Esophagus squamous epithelium (tissue), 5 donors: Measurements from ENCODE around the gene PILRA. TPM values are rescaled to one million over a fixed set of nuclear protein-coding genes. Genes with fewer than 3 reads are reported as not detected.
A peak's percentile ranks its signal among the peaks of the same experiment; 100 is the strongest.

Experiments
- DNase-seq: peaks from one replicate; lab custom pipeline; 2025; lab: John Stamatoyannopoulos, UW
- H3K27ac ChIP-seq, 4 donors: fragments of 200-600 bp; sonication (generic); one replicate each; pipeline ENCODE4 v1.5.1; 2016 to 2019; ENCODE audit warnings: mild to moderate bottlenecking in 1 of 4
- H3K27me3 ChIP-seq, 4 donors: fragments of 200-600 bp; sonication (generic); 1 replicate in 3 of 4; 2 replicates in 1 of 4; pipeline versions ENCODE4 v1.5.1 to v1.6.0; 2017 to 2021; ENCODE audit warnings: antibody characterized with exemption in 1 of 4
- H3K36me3 ChIP-seq, 3 donors: fragments of 200-600 bp; sonication (generic); one replicate each; pipeline ENCODE4 v1.5.1; 2016 to 2019
- H3K4me1 ChIP-seq, 3 donors: fragments of 200-600 bp; sonication (generic); one replicate each; pipeline ENCODE4 v1.5.1; 2017 to 2019
- H3K4me3 ChIP-seq, 4 donors: fragments of 200-600 bp; sonication (generic); 1 replicate in 3 of 4; 2 replicates in 1 of 4; pipeline ENCODE4 v1.5.1; 2016 to 2019; ENCODE audit warnings: mild to moderate bottlenecking in 2 of 4, moderate library complexity in 1 of 4
- H3K9me3 ChIP-seq, 3 donors: fragments of 200-600 bp; sonication (generic); one replicate each; pipeline ENCODE4 v1.5.1; 2016 to 2019
- CTCF ChIP-seq, 6 experiments: fragments of 450-650 bp in 4 of 6; fragments of 200-600 bp in 2 of 6; sonication (generic) in 2 of 6; IDR thresholded peaks; one replicate each; pipeline ENCODE4 v1.5.1; 2016 to 2019; ENCODE audit warnings: antibody characterized with exemption in 6 of 6, mild to moderate bottlenecking in 4 of 6, moderate library complexity in 4 of 6
- POLR2A ChIP-seq, 4 donors: fragments of 450-650 bp; IDR thresholded peaks; one replicate each; pipeline ENCODE4 v1.6.1; 2017; ENCODE audit warnings: antibody characterized with exemption in 4 of 4, mild to moderate bottlenecking in 4 of 4, moderate library complexity in 3 of 4
- WGBS, 2 donors: methylation state at CpG; one replicate each; pipeline ENCODE4 v1.1.5; 2018; 5-methylcytosine and 5-hydroxymethylcytosine counted together
- intact Hi-C: fragments of 100-400 bp; cut with DNase I; formaldehyde crosslinking; loops from one replicate; pipeline ENCODE4 v1.15.0; 2022
- total RNA-seq, 4 donors: library from RNA; depleted of rRNA; stranded (reverse); fragments of >200 nt; gene quantifications; one replicate each; pipeline ENCODE4 v1.1.0, GENCODE V29; 2016
- donor health status: DM: yes; HTN: yes; CAD: no.

PILRA gene
- total RNA-seq, 4 donors from 2014 or later, result 0.61 to 5.0 (median 1.1) TPM

- intact Hi-C loops, result no loop called here
- TF ChIP-seq POLR2A (IDR thresholded peaks at IDR 0.05) (no peak), CTCF (IDR thresholded peaks at IDR 0.05) (no peak)
- 76 to 85% methylated on average over 9 of the region's 10 CpGs for WGBS, 2 donors
- peaks cover 17 to 42% (median 17%) of the 10 kb centered on the region in 3 donors for H3K36me3 ChIP-seq
- peak overlapping the region in 3 of 4 donors; percentile 7 to 96 (median 42) for H3K27ac ChIP-seq
- peaks cover 22 to 65% (median 36%) of the 10 kb centered on the region in 3 donors for H3K4me1 ChIP-seq
- no peaks in the 10 kb centered on the region for H3K27me3 ChIP-seq
- no peaks in the 10 kb centered on the region for H3K9me3 ChIP-seq
- H3K4me3 ChIP-seq, result no peak overlapping the region
- DNase-seq, result no peak
Observed at GRCh38 chr7:100433592-100434296, 60.5 kb downstream of the PILRA start.

DNA sequence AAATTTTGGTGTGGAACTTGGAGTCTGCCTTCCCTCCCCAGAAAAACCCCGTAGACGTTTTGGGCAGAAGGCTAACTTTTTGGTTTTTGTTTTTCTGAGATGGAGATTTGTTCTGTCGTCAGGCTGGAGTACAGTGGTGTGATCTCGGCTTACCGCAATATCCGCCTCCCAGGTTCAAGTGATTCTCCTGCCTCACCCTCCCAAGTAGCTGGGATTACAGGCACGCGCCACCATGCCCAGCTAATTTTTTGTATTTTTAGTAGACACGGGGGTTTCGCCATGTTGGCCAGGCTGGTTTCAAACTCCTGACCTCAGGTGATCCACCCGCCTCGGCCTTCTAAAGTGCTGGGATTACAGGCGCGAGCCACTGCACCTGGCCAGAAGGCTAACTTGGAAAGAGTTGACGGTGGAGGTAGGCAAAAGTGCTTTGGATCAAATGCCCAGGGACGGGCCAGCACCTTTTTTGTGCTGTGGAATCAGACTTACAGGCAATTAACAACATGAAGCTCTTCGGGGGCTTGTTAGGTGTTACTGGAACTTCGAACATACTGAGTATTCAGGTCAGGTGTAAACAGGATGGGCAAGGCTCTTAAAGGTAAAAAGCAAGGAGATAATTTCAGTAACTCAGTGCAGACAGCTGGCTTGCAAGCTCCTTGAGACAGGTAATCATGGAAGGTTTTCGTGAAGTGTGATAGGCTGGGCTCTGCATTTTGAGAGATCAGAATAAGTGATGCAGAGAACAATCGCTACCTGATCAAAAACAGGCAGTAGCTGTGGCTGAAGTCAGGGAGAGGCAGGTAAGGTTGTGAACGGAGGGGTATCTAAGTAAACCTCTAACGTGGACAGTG lies 61.2 kb downstream of the PILRA start:
- Histone ChIP-seq H3K27ac (peak overlapping the region; percentile 96 to 100 (median 99)), H3K9me3 (no peaks in the 10 kb centered on the region), H3K4me3 (peak overlapping the region; percentile 81 to 98 (median 84)), H3K36me3 (peaks cover 17 to 42% (median 17%) of the 10 kb centered on the region in 3 donors), H3K4me1 (peaks cover 22 to 65% (median 36%) of the 10 kb centered on the region in 3 donors), H3K27me3 (no peaks in the 10 kb centered on the region)
- DNase-seq, result no peak
- WGBS, 2 donors, result 66 to 68% methylated on average over 16 to 17 of the region's 22 CpGs
- intact Hi-C loops, result no loop called here
- TF ChIP-seq CTCF (IDR thresholded peaks at IDR 0.05) (no peak), POLR2A (IDR thresholded peaks at IDR 0.05) (no peak)

DNA sequence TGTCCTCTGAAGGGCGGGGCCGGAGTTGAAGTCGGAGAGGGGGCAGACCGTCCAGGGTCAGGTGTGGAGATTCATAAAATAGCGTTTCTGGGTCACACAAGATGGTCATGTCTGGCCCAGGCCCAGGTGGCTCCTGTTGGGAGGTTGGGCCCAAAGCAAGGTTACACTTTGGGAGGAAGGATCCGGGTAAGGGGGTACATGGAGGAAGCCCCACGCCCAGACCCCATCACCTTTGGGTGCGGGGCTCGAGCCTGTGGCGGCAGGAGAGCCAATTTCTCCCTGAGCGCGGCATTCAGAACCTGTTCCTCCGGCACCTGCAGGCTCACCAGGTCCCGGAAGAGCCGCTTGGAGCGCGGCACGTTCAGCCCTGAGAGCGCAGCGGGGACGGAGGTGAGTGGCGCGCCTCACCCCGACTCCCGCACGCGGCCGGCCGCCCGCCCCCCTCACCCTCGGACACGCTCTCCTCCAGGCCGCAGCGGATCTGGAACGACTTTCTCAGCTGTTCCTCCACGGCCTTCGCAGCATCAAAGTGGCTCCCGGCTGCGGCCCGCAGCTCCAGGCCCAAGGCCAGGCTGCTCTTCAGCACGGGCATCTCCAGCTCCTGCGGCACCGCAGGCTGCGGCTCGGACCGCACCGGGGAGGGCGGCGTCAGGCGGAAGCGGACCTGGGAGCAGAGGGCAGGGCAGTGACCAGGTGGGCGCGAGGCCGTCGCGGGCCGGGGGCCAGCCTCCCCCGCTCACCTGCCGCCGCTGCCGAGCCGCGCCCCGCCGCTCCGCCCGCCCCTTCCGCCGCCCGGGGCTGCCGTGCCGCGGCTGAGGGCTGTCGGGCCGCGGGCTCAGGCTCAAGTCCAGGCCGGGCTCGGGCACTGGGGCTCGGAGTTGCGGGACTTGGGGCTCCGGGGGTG lies 62.4 kb downstream of the PILRA start:
- peaks cover 16 to 58% (median 34%) of the 10 kb centered on the region in 3 donors for H3K4me1 ChIP-seq
- H3K9me3 ChIP-seq, result no peaks in the 10 kb centered on the region
- no peaks in the 10 kb centered on the region for H3K27me3 ChIP-seq
- DNase-seq, result no peak
- TF ChIP-seq CTCF (IDR thresholded peaks at IDR 0.05), result no peak
- peak in 3 of 4 donors; percentile 15 to 43 (median 29) for TF ChIP-seq POLR2A (IDR thresholded peaks at IDR 0.05)
- 7 to 9% methylated on average over 3 to 5 of the region's 81 CpGs for WGBS, 2 donors
- intact Hi-C loops, result no loop called here
- H3K4me3 ChIP-seq, result peak overlapping the region; percentile 81 to 98 (median 84)
- H3K36me3 ChIP-seq, result peaks cover 17 to 42% (median 17%) of the 10 kb centered on the region in 3 donors
- peak overlapping the region; percentile 96 to 100 (median 99) for H3K27ac ChIP-seq

DNA sequence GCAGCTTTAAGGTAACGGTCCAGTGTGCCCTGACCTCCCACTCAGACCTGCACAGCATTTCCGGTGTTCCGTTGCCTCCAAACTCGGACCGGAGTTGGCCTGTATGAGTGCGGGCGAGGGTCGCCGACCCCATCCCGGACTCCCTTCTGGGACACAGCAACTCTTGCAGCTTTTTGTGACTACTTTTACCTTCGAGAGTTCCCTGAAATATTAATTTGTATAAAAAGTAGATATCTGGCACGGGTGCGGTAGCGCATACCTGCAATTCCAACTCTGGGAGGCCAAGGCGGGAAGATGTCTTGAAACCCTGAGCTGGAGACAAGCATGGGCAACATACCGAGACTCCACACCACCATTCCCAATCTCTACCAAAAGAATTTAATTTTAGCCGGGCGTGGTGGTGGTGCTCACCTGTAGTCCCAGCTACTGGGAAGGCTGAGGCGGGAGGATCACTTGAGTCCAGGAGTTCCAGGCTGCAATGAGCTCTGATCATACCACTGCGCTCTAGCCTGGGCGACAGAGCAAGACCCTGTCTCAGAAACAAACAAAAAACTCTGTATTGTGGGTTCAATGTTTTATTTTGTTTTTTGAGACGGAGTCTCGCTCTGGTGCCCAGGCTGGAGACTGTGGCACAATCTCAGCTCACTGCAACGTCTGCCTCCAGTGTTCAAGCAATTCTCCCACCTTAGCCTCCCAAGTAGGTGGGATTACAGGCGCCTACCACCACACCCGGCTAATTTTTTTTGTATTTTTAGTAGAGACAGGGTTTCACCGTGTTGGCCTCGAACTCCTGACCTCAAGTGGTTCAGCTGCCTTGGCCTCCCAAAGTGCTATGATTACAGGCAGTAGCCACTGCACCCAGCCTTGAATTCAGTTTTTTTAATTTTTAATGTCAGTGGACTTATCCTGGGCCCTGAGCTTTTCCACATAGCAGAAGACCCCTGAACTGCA lies 64.1 kb downstream of the PILRA start:
- peak overlapping the region in 3 of 4 donors; percentile 81 to 98 (median 81) for H3K4me3 ChIP-seq
- 82 to 90% methylated on average over 14 to 28 of the region's 28 CpGs for WGBS, 2 donors
- no peak for DNase-seq

More for the DNA sequence above, 64.1 kb downstream of the PILRA start:
- H3K4me1 ChIP-seq, result peaks cover 0 to 40% (median 16%) of the 10 kb centered on the region in 3 donors
- H3K36me3 ChIP-seq, result peaks cover 17 to 27% (median 17%) of the 10 kb centered on the region in 3 donors
- H3K9me3 ChIP-seq, result no peaks in the 10 kb centered on the region
- H3K27ac ChIP-seq, result peak overlapping the region; percentile 96 to 100 (median 99)
- TF ChIP-seq CTCF (IDR thresholded peaks at IDR 0.05) (no peak), POLR2A (IDR thresholded peaks at IDR 0.05) (no peak)
- intact Hi-C loops, result no loop called here
- H3K27me3 ChIP-seq, result no peaks in the 10 kb centered on the region
